NCI-H2196 treated with DMSO at 0.1 percent for 48 hours (cell line): ENCODE results near the gene MSANTD2.

Experiments used
- DNase-seq: peaks from one replicate; lab custom pipeline; 2025; ENCODE audit not compliant: unreplicated experiment; lab: John Stamatoyannopoulos, UW

The MSANTD2 gene

DNA sequence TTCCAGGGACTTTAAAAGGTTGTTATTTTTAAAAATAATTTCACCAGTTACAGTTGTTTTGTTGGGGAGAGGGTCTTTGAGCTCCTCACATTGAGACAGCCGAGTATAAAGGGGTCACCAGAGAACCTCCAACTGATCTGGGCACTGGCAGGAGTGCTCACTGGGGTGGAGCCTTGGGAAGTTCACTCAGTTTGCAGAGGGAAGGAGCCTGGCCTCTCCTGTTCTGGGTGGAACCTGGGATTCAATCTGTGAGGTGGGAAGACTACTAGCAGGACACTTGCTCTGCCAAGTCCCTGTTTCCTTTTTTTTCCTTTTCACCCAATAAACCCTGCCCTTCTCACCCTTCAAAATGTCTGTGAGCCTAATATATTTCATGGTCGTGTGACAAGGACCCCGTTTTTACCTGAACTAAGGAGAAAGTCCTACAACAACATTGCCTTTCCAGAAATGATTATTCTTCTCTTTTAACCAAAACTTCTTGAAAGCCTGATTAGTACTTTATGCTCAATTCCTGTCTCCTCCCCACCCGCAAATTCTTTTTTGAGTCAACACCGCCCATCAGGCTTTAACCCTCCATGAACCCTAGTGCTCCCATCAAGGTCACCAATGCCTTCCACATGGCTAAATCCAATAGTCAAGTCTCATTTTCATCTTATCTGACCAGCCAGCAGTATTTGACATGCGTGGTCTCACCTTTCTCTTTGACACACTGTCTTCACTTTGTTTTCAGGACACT is 22.0 kb upstream of the MSANTD2 start:
- no peak for DNase-seq

DNA sequence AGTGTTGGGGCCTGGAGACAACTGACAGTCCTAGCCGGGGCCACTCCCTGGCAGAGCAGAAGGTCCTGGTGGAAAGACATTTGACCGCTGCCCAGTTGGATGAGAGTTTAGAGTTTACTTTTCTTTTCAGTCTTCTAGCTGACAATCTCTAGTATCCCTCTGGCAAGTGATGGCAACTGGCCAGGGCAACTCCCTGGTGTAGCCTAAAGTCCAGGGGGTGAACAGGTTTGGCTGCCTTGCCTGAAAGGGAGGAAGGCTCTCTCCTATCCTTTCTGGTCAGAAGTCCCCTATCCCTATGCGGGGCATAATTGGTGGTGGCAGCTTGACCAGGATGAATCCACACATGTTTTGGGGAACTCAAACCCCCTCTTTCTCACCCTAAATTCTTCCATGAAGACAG is 16.8 kb upstream of the MSANTD2 start:
- no peak for DNase-seq

DNA sequence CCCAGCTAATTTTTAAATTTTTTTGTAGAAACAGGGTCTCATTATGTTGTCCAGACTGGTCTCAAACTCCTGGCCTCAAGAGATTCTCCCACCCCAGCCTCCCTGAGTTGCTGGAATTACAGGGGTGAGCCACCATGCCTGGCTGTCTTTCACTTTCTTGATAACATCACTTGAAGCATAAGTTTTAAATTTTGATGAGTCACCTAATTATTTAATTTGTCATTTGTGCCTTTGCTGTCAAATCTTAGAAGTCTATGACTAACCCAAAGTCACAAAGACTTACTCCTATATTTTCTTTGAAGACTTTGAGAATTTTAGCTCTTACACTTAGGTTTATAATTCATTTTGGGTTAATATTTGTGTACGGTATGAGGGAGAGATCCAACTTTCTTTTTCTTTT is 14.5 kb upstream of the MSANTD2 start:
- no peak for DNase-seq

DNA sequence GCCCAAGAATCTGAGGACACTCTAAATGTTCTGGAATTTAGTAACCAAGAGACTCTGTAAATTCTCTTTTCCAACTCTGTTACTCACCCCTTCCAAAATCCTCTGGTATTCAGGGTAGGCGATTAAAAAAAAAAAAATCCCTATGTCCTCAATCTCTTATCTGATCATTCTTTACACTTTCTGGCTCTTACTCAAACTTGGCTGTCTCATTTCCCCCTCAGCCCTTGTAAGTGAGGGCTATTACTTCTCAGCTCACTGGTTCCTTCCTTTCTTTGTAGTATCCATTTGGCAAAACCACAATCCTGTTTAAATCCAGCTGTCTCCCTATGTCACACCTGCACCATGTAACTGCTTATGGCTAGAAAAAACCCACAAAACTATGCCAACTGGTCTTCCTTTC is 12.7 kb upstream of the MSANTD2 start:
- DNase-seq: no peak

DNA sequence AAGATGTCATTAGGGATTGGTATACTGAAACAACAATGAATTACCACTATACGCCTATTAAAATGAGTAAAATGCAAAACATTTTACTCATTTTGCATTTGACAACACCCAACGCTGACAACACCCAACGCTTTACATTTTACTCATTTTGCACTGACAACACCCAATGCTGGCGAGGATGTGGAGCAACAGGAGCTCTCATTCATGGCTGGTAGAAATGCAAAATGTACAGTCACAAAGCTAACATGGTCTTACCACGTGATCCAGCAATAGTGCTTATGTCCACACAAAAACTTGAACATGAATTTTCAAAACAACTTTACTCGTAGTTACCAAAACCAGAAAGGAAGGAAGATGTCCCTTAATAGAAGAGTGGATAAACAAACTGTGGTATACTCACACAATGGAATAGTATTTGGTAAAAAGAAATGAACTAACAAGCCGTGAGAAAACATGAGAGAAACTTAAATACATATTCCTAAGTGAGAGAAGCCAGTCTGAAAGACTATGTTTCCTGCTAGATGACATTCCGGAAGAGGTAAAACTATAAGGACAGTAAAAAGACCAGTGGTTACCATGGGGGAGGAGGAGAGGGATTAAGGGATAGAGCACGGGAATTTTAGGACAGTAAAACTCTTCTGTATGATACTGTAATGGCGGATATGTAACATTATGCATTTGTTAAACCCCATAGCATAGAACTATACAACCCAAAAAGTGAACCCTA is 11.4 kb upstream of the MSANTD2 start:
- no peak for DNase-seq

DNA sequence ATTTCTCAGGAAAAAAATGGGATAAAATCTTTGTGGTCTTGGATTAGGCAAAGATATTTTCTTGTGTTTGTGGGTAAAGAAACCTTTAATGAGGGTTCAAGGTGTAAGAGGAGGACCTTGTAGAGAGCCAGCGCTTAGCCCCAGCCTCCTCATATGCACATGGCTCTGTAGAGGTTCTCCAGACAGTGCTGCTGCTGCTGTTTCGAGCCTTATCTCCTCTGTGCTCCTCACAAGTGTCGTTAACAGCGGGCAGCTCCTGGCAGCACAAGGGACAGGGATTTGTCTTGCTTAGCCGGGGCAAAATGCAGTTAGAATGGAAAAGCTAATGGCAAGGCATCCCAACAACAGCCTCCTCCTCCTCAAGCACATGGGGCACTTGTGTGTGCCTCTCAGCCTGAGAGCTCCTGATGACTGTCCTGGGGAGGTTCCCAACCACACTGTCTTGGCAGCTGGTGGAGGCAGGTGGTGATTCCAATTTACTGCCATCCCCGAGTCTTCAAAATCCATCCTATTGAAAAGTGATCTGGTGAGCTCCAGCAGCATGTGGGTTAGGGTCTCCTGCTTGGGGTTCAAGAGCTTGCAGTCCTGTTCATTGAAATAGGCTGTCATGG is 7.6 kb upstream of the MSANTD2 start:
- DNase-seq: no peak

DNA sequence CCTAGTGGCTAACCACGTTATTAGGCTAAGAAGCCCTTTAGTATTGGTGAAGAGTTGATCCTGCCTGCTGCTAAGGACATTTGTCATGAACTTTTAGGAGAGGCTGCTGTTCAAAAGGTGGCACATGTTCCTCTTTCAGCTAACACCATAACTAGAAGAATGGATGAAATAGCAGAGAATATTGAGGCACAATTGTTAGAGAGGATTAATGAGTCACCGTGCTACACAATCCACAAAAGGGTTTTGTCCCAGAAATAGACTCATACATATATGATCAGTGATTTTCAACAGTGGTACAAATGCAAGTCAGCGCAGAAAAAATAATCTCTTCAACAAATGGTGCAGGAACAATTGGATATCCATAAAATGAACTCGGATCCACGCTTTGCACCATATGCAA is 7.0 kb upstream of the MSANTD2 start:
- no peak for DNase-seq

DNA sequence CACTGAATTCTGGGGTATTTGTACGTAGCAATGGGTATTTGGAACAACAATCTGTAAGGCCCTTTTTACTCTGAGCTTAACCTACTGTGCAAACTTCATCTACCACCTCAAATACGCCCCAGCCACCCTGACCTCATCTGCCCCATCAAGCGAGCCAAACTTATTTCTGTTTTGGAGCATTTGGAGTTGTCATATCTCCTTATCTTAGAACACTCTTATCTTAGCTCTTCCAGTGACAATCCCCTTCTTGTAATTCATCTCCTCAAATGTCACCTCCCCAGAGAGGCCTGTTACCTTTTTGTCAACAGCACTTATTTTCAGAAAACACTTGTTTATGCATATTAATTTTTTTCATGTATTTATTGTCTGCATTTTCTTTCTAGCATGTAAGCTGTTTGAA is 4.7 kb upstream of the MSANTD2 start:
- DNase-seq: no peak

DNA sequence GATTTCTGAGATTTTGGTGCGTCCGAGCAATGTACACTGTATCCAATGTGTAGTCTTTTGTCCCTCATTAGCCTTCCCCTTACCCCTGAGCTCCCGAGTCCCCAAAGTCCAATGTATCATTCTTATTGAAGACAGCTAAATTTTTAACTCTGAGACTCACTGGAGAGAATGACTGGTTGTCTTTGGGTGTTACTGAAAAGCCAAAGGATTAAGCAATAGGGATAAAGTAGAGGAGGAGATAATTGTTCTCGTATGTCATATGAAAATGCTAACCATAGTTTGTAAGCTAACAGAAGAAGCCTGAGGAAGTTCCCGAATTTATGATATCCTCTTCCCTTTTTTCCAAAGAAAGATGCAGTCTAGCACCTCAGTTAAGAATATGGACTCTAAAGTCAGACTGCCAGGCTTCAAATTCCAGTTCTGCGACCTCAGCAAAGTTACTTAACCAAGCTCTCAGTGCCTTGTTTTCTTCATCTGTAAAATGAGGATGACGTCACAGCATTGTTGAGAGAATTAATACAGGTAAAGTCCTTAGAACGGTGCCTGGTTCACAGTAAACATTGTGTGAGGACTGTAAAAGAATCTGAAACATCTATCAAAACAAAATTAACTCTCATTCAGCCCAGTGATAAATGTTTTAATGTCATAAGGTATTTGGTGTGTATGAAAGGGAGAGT is 1.6 kb upstream of the MSANTD2 start:
- DNase-seq: no peak

DNA sequence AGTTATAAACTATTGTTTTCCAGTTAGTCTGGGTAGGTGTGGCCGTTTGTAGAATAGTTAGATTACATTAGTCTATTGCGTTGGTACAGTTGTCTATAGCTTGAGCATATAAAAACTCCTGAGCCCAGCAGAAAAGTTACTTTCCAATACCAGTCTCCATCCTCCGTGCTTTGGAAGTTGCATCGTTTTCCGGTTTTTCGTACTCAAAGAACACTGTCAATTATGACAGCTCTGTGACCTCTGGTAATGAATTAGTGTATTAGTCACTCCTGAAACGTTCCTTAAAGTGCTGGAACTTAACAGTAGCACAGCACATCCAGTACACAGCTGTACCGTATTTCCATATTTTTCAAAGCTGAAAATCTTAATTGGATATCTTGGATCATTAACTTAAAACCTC is 808 bp upstream of the MSANTD2 start:
- DNase-seq: no peak

DNA sequence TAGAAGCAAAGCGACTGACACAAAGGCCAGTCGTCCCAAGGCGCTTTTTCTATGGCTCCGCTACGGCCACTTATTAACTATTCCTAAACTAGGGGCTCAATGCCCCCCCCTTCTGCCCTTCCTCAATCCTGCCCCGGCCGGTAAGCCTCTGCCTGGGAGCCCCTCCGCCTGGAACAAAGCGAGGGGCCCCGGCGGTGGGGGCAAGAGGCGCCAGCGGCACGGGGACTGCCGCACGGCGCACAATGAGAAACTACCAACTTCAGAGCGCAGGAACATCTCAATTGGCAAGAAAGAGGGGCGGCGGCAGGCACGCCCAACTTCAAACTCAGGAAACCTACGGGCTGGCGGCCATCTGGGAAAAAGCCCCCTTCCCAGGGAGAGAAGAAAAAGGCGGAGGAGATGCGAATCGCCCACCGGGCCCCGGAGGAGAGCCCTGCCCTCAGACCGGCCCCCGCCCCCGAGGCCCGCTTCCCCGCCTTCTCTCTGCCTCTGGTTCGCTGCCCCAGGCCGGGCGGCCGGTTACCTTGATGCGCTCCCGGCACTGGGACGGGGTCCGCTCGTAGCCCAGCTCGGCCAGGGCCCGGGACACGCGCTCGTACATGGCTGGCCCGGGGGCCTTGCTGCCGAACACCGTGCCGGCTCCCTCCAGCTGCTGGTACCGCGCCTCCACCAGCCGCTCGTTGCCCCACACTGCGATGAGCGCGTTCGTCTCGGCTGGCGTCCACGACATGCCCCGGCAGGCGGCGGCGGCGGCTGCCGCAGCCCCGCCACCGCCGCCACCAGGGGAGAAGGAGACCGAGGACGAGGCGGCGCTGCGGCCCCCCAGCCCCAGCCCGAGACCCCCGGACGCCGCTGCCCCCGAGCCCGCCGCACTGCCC is 619 bp downstream of the MSANTD2 start:
- no peak for DNase-seq

DNA sequence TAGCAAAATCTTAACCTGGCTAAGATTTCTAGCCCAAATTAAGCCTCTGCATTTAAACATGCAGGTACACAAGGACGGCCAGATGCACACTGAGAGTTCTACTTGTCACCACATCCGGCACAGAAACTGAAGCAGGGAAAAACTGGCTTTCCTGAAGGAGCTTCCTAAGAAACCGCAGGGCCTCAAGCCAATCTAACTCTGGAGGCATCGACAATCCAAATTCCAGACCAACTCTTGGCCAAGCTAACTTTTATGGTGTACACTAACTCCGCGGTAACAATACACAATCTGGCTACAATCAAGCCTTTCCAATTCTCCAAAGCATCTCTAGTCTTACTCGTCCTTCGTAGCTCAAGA is 1.2 kb downstream of the MSANTD2 start:
- DNase-seq: no peak

DNA sequence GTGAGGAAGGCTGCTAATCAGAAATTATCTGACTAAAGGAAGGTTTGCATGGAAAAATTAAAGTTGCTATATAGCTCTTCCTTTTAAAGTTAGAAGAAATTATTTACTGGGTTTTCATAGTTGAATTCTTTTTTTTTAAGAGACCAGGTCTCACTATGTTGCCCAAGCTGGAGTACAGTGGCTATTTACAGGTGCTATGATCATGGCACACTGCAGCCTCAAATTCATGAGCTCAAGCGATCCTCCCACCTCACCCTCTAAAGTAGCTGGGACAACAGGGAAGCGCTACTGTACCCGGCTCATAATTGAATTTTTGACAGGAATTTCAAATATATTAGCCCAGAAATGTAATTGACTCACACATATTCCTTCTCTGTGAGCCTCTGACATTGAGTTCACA is 3.9 kb downstream of the MSANTD2 start:
- DNase-seq: no peak

DNA sequence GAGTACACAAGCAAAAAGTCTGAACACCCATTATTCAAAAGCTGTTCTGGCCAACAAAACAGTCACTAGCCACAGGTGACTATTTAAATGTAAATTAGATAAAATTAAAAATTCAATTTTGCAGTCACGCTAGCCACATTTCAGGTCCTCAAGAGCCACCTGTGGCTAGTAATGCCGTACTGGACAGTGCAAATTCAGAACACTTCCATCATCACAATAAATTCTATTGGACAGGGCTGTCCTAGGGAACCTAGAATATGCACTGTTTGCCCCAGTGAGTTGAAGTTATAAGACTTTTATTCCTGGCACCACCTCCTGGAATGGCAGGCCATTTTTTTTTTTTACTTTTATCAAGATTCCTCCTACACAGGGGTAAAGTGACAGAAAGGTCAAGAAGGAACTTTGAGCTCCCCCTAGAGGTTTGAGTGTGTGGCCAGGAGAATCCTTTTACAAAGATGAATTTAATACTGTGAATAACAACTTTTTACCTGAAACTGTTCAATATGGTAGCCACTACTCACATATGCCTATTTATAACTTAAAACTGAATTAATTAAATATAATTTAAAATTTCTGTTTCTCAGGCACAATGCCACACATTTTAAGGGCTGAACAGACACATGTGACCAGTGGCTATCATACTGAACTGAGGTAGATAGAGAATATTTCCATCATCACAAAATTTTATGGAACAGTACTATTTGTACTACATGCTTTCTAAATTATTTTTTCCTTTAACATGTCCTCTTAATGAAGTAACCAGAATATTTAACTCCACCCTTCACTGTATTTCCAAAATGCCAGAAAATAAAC is 6.5 kb downstream of the MSANTD2 start:
- peak; percentile 35 for DNase-seq

DNA sequence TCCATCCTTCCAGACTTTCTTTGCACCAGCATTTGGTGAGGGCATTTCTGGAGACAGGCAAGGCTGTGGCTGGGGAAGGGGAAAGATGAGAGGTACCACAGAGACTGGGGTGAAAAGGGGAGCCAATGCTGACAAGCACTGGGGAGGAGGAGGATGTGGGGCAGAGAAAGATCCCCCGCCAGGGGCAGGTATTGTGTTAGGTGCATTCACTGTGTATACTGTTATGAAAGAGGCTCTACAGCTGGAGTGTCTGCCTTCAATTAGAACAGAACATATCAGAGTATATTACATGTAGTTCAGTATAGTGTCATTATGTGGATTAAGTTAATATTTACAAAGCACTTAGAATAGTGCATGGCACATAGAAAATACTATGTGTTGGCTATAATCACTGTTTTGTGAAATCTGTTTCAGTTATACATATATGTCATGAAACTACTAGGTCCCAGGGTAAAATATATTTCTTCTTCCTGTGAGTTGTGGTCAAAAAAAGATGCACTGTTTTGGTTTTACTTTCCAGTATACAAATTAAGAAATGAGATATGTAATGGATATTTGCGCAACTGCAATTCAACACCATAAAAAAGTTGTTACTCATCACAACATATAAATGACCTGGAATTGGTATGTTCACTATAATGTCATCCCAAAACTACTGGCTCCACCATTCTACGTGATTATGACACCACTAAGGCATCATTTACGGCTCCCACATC is 8.4 kb downstream of the MSANTD2 start:
- DNase-seq: no peak

DNA sequence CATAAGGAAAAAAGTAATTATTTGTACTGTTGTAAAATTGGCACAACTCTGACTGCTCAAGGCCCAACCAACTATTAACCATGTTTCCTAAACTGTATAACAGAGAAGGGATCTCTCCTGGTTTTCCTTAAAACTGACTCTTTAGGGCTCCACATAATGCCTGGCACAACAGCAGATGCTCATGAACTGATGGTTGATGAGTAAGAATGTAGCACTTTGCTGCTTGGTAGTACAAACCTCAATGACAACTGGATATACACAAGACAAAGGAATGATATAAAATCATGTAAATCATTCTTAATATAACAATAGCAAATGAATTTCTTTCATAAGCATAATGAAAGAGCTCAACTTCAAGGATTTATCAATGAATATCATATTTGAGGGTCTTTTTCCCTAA is 11.7 kb downstream of the MSANTD2 start:
- DNase-seq: no peak

DNA sequence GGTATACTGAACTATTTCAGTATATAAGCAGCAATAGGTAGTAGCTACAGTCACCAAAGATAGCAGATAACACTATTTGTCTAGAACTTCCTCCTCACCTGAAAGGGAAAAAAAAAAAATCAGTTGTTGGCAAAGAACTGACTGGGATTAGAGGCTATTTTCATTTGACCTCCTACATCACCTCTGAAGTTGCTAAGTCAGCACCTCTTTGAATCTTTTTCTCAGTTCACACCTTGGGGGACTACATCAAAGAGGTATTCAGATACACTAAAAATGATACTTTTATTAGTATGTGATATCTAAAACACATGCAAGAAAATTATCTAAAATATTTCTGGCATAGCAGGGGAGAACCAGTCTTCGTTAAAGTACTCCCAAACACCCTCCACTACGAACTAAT is 16.2 kb downstream of the MSANTD2 start:
- no peak for DNase-seq

DNA sequence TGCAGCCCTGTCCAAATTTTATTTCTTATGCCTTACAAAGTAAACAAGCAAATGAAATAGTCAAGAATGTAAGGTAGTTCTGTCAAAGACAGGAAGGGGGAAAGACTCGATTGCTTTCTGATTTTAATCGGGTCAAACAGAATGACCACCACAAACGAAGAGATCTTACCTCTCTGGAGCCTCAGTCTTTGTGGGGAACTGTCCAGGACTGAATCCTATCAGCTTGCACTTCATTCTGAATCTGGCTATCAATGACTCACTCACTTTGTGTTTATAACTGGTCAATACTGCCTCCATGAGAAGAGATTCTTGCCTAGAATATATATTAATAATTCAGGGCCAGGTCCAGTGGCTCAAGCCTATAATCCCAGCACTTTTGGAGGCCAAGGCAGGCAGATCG is 17.2 kb downstream of the MSANTD2 start:
- DNase-seq: no peak

DNA sequence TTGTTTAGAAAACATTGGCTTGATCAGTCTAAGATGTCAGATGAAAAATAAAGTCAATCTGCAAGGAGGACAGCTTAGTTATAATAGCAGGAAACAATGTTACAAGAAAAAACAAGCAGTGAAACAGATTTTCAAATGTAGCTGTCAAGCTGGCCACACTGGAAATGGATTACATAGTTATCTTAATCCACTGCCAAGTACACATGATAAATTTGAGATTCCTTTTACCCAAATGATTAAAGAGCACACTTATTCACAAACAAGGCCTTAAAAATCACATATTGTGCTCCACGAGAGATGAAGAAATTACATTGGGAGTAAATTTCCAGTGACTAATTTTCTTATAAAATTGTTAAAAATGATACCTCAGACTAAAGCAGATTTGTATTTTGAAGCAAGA is 20.6 kb downstream of the MSANTD2 start:
- DNase-seq: no peak

DNA sequence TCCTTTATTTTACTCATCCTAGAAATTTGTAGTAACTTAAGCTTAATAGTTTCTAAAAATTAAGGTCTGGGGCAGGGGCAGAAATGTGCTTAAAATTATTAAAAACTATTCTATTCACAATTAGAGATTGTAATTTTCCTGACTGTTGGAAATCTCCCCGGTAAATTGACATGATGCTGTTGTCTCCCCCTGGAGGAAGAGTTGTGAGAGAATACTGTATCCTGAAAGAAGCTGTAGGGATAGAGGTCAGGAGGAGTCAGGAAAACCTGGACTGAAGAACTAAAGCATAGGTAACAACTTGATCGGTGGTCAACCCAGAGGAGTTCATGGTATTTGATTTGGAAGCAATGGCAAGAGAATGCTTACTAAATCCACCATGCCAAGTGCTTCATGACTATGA is 21.9 kb downstream of the MSANTD2 start:
- no peak for DNase-seq
